HepG2 (cell line): Measurements from ENCODE around the gene HSPE1. TPM values are rescaled to one million over a fixed set of nuclear protein-coding genes. Genes with fewer than 3 reads are reported as not detected.
A peak's percentile ranks its signal among the peaks of the same experiment; 100 is the strongest.

ENCODE experiments used
- FOSL1 ChIP-seq: sonication (generic); formaldehyde crosslinking; IDR thresholded peaks from 2 replicates; pipeline ENCODE4 v1.9.0; 2021; ENCODE audit warnings: missing genetic modification reagents, borderline replicate concordance
- HDAC2 ChIP-seq: sonication (generic); formaldehyde crosslinking; IDR thresholded peaks from 2 replicates; pipeline ENCODE4 v1.4.0; 2020; ENCODE audit warnings: missing genetic modification reagents
- HNRNPLL ChIP-seq: fragments of 200-400 bp; formaldehyde crosslinking; IDR thresholded peaks from 2 replicates; pipeline ENCODE4 v1.6.1; 2017; ENCODE audit warnings: mild to moderate bottlenecking, low read depth, low read length; ENCODE audit not compliant: poor library complexity, severe bottlenecking
- MAF1 ChIP-seq: sonication (generic); formaldehyde crosslinking; IDR thresholded peaks from 2 replicates; pipeline ENCODE4 v1.5.0; 2020; ENCODE audit warnings: missing genetic modification reagents, borderline replicate concordance
- NFIB ChIP-seq: sonication (generic); formaldehyde crosslinking; IDR thresholded peaks from 2 replicates; pipeline ENCODE4 v1.9.0; 2021; ENCODE audit warnings: missing genetic modification reagents, mild to moderate bottlenecking, borderline replicate concordance
- PLSCR1 ChIP-seq: sonication (generic); formaldehyde crosslinking; IDR thresholded peaks from 2 replicates; pipeline ENCODE4 v1.5.0; 2020; ENCODE audit warnings: missing genetic modification reagents, mild to moderate bottlenecking, borderline replicate concordance
- POGZ ChIP-seq: sonication (generic); formaldehyde crosslinking; IDR thresholded peaks from 2 replicates; pipeline ENCODE4 v1.4.0; 2020; ENCODE audit warnings: mild to moderate bottlenecking, missing genetic modification reagents
- RCOR2 ChIP-seq: IDR thresholded peaks from 2 replicates; pipeline ENCODE4 v1.6.1; 2016; ENCODE audit warnings: missing biosample characterization, missing genetic modification reagents
- SCMH1 ChIP-seq: sonication (generic); formaldehyde crosslinking; IDR thresholded peaks from 2 replicates; pipeline ENCODE4 v1.9.0; 2021; ENCODE audit warnings: missing genetic modification reagents, mild to moderate bottlenecking, borderline replicate concordance
- SIN3B ChIP-seq: fragments of 150-350 bp; IDR thresholded peaks from 2 replicates; pipeline ENCODE4 v1.6.1; 2014; ENCODE audit warnings: low read length
- U2AF2 ChIP-seq: fragments of 200-400 bp; formaldehyde crosslinking; IDR thresholded peaks from 2 replicates; pipeline ENCODE4 v1.6.1; 2017; ENCODE audit warnings: low read depth, mild to moderate bottlenecking, low read length
- YEATS2 ChIP-seq: sonication (generic); formaldehyde crosslinking; IDR thresholded peaks from 2 replicates; pipeline ENCODE4 v1.4.0; 2020; ENCODE audit warnings: missing genetic modification reagents, borderline replicate concordance
- ZBTB26 ChIP-seq: IDR thresholded peaks from 2 replicates; pipeline ENCODE4 v1.6.1; 2016; ENCODE audit warnings: missing compliant biosample characterization, missing genetic modification reagents, borderline replicate concordance
- ZBTB7B ChIP-seq: sonication (generic); formaldehyde crosslinking; IDR thresholded peaks from 2 replicates; pipeline ENCODE4 v1.4.0; 2020; ENCODE audit warnings: missing genetic modification reagents
- ZNF24 ChIP-seq: fragments of 450-650 bp; IDR thresholded peaks from 2 replicates; pipeline ENCODE4 v1.6.1; 2017; ENCODE audit warnings: antibody characterized with exemption, mild to moderate bottlenecking
- ZNF276 ChIP-seq: sonication (generic); formaldehyde crosslinking; IDR thresholded peaks from 2 replicates; pipeline ENCODE4 v1.4.0; 2020; ENCODE audit warnings: mild to moderate bottlenecking, low read depth, missing genetic modification reagents
- ZNF503 ChIP-seq: sonication (generic); formaldehyde crosslinking; IDR thresholded peaks from 2 replicates; pipeline ENCODE4 v1.4.0; 2020; ENCODE audit warnings: missing genetic modification reagents
- ZNF543 ChIP-seq: sonication (generic); formaldehyde crosslinking; IDR thresholded peaks from 2 replicates; pipeline ENCODE4 v1.4.0; 2020; ENCODE audit warnings: mild to moderate bottlenecking, missing genetic modification reagents
- ZNF546 ChIP-seq: sonication (generic); formaldehyde crosslinking; conservative IDR thresholded peaks from 2 replicates; pipeline ENCODE4 v1.8.1; 2023; ENCODE audit warnings: mild to moderate bottlenecking, missing genetic modification reagents
- ZNF619 ChIP-seq: sonication (generic); formaldehyde crosslinking; IDR thresholded peaks from 2 replicates; pipeline ENCODE4 v1.4.0; 2020; ENCODE audit warnings: mild to moderate bottlenecking, missing genetic modification reagents
- ZUFSP ChIP-seq: sonication (generic); formaldehyde crosslinking; IDR thresholded peaks from 2 replicates; pipeline ENCODE4 v1.9.0; 2021; ENCODE audit warnings: missing genetic modification reagents, mild to moderate bottlenecking, borderline replicate concordance
- polyA plus RNA-seq, 8 experiments: library from polyadenylated mRNA; depleted of rRNA in 3 of 8; stranded (reverse) in 7 of 8; unstranded in 1 of 8; fragments of >200 nt; fragmentation: Illumina TruSeq in 4 of 8; extraction: Trizol in 4 of 8; gene quantifications; 2 replicates each; pipeline versions ENCODE4 v1.2.1 to v1.2.3, GENCODE V29; 2011 to 2016; ENCODE audit warnings: low read depth in 4 of 8, missing spikeins in 1 of 8, mixed read lengths in 1 of 8; ENCODE audit not compliant: insufficient read depth in 1 of 8
- total RNA-seq, 5 experiments: library from RNA; depleted of rRNA; stranded (reverse); fragments of >200 nt; fragmentation: Illumina TruSeq; extraction: Trizol; gene quantifications; 2 replicates each; pipeline ENCODE4 v1.2.3, GENCODE V29; 2016; ENCODE audit warnings: low read depth in 1 of 5

HSPE1 gene
- total and polyA plus RNA-seq, 2 of the 13 experiments (the other 11 are each of a cell fraction or from before 2014, with no cell fraction given): 244 to 823 TPM

GRCh38 chr2:197499594-197500502, at the start of gene HSPE1, which contains the start of gene HSPD1 (continued):
- peak; percentile 96 for TF ChIP-seq NFIB
- TF ChIP-seq HDAC2 (CRISPR knock-in tag): peak; percentile 52
- TF ChIP-seq SIN3B: peak; percentile 20; the same call in 1 of the 2 replicates
- TF ChIP-seq SCMH1 (CRISPR knock-in tag): no peak
- peak; percentile 98 for TF ChIP-seq YEATS2
- peak; percentile 80 for TF ChIP-seq RCOR2 (CRISPR knock-in tag)
- TF ChIP-seq ZNF546 (CRISPR knock-in tag): peak; percentile 96
- TF ChIP-seq ZNF24: peak; percentile 71; the same call in 1 of the 2 replicates
- TF ChIP-seq ZNF276 (CRISPR knock-in tag): peak; percentile 93
- TF ChIP-seq MAF1 (CRISPR knock-in tag): peak; percentile 96; the same call in 1 of the 2 replicates
- TF ChIP-seq PLSCR1 (CRISPR knock-in tag): no peak; the same call in 1 of the 2 replicates
- TF ChIP-seq HNRNPLL: peak; percentile 93
- TF ChIP-seq ZBTB7B: peak; percentile 79
- TF ChIP-seq U2AF2: no peak
- TF ChIP-seq ZNF619 (CRISPR knock-in tag): peak; percentile 99
- peak; percentile 65; the same call in 1 of the 2 replicates for TF ChIP-seq FOSL1
- peak; percentile 100 for TF ChIP-seq ZBTB26 (CRISPR knock-in tag)
- TF ChIP-seq ZUFSP (CRISPR knock-in tag): peak; percentile 91; the same call in 1 of the 2 replicates
- peak; percentile 96 for TF ChIP-seq ZNF543 (CRISPR knock-in tag)
- peak; percentile 96 for TF ChIP-seq ZNF503 (CRISPR knock-in tag)
- TF ChIP-seq POGZ (CRISPR knock-in tag): peak; percentile 94
